HepG2 (cell line): ENCODE results near the gene YTHDF1. TPM values are rescaled to one million over a fixed set of nuclear protein-coding genes. Genes with fewer than 3 reads are reported as not detected.

Source experiments
- GATAD1 ChIP-seq: IDR thresholded peaks from 2 replicates; pipeline ENCODE4 v1.6.1; 2016; ENCODE audit warnings: missing genetic modification reagents, missing compliant biosample characterization
- KLF6 ChIP-seq: IDR thresholded peaks from 2 replicates; pipeline ENCODE4 v1.8.0; 2016; ENCODE audit warnings: missing biosample characterization, missing genetic modification reagents
- NFIC ChIP-seq: IDR thresholded peaks from 2 replicates; pipeline ENCODE4 v1.6.1; 2012; ENCODE audit warnings: mild to moderate bottlenecking, low read length, inconsistent platforms
- RFX1 ChIP-seq: fragments of 450-650 bp; IDR thresholded peaks from 2 replicates; pipeline ENCODE4 v1.6.1; 2017
- SIN3A ChIP-seq: IDR thresholded peaks from 2 replicates; pipeline ENCODE4 v1.6.1; 2011; ENCODE audit warnings: low read depth, mild to moderate bottlenecking, control low read depth, low read length, borderline replicate concordance
- SOX13 ChIP-seq, 3 experiments: fragments of 450-650 bp in 1 of 3; sonication (generic) in 1 of 3; formaldehyde crosslinking in 1 of 3; IDR thresholded peaks in 2 of 3; conservative IDR thresholded peaks in 1 of 3; 2 replicates each; pipeline versions ENCODE4 v1.5.0 to v1.6.1; 2016 to 2020; ENCODE audit warnings: antibody characterized with exemption in 1 of 3, mild to moderate bottlenecking in 1 of 3, missing compliant biosample characterization in 1 of 3, missing genetic modification reagents in 1 of 3, moderate library complexity in 1 of 3
- ZBTB20 ChIP-seq: sonication (generic); formaldehyde crosslinking; IDR thresholded peaks from 2 replicates; pipeline ENCODE4 v1.8.1; 2023; ENCODE audit warnings: missing genetic modification reagents, low read depth, mild to moderate bottlenecking, borderline replicate concordance
- ZBTB25 ChIP-seq: IDR thresholded peaks from 2 replicates; pipeline ENCODE4 v1.6.1; 2018; ENCODE audit warnings: missing genetic modification reagents
- ZBTB42 ChIP-seq: sonication (generic); formaldehyde crosslinking; IDR thresholded peaks from 2 replicates; pipeline ENCODE4 v1.5.0; 2020; ENCODE audit warnings: mild to moderate bottlenecking, missing genetic modification reagents
- ZFP1 ChIP-seq: IDR thresholded peaks from 2 replicates; pipeline ENCODE4 v1.6.1; 2016
- ZNF550 ChIP-seq: sonication (generic); formaldehyde crosslinking; IDR thresholded peaks from 2 replicates; pipeline ENCODE4 v1.4.0; 2020; ENCODE audit warnings: mild to moderate bottlenecking, missing genetic modification reagents, borderline replicate concordance
- ZNF562 ChIP-seq: sonication (generic); formaldehyde crosslinking; IDR thresholded peaks from 2 replicates; pipeline ENCODE4 v1.8.0; 2022; ENCODE audit warnings: missing genetic modification reagents, borderline replicate concordance
- ZNF609 ChIP-seq: sonication (generic); formaldehyde crosslinking; IDR thresholded peaks from 2 replicates; pipeline ENCODE4 v1.4.0; 2020; ENCODE audit warnings: mild to moderate bottlenecking, missing genetic modification reagents, borderline replicate concordance
- ZNF614 ChIP-seq: IDR thresholded peaks from 2 replicates; pipeline ENCODE4 v1.6.1; 2018; ENCODE audit warnings: missing biosample characterization, missing genetic modification reagents, inconsistent platforms, borderline replicate concordance
- ZNF660 ChIP-seq: sonication (generic); formaldehyde crosslinking; IDR thresholded peaks from 2 replicates; pipeline ENCODE4 v1.5.1; 2020; ENCODE audit warnings: mild to moderate bottlenecking, low read depth, missing genetic modification reagents, borderline replicate concordance
- ZNF7 ChIP-seq: IDR thresholded peaks from 2 replicates; pipeline ENCODE4 v1.6.1; 2016; ENCODE audit warnings: missing biosample characterization, missing genetic modification reagents
- polyA plus RNA-seq, 8 experiments: library from polyadenylated mRNA; depleted of rRNA in 3 of 8; stranded (reverse) in 7 of 8; unstranded in 1 of 8; fragments of >200 nt; fragmentation: Illumina TruSeq in 4 of 8; extraction: Trizol in 4 of 8; gene quantifications; 2 replicates each; pipeline versions ENCODE4 v1.2.1 to v1.2.3, GENCODE V29; 2011 to 2016; ENCODE audit warnings: low read depth in 4 of 8, missing spikeins in 1 of 8, mixed read lengths in 1 of 8; ENCODE audit not compliant: insufficient read depth in 1 of 8
- total RNA-seq, 5 experiments: library from RNA; depleted of rRNA; stranded (reverse); fragments of >200 nt; fragmentation: Illumina TruSeq; extraction: Trizol; gene quantifications; 2 replicates each; pipeline ENCODE4 v1.2.3, GENCODE V29; 2016; ENCODE audit warnings: low read depth in 1 of 5
- TF ChIP-seq, protein P1 (sequence below): sonication (generic); formaldehyde crosslinking; IDR thresholded peaks from 2 replicates; pipeline ENCODE4 v1.5.1; 2020; ENCODE audit warnings: missing genetic modification reagents, mild to moderate bottlenecking, borderline replicate concordance
- TF ChIP-seq, protein P2 (sequence below): sonication (generic); formaldehyde crosslinking; conservative IDR thresholded peaks from 2 replicates; pipeline ENCODE4 v1.8.0; 2022; ENCODE audit warnings: mild to moderate bottlenecking, moderate library complexity, missing genetic modification reagents

YTHDF1 gene
- total and polyA plus RNA-seq, 2 of the 13 experiments (the other 11 are each of a cell fraction or from before 2014, with no cell fraction given), result 34.5 to 37.7 TPM

DNA sequence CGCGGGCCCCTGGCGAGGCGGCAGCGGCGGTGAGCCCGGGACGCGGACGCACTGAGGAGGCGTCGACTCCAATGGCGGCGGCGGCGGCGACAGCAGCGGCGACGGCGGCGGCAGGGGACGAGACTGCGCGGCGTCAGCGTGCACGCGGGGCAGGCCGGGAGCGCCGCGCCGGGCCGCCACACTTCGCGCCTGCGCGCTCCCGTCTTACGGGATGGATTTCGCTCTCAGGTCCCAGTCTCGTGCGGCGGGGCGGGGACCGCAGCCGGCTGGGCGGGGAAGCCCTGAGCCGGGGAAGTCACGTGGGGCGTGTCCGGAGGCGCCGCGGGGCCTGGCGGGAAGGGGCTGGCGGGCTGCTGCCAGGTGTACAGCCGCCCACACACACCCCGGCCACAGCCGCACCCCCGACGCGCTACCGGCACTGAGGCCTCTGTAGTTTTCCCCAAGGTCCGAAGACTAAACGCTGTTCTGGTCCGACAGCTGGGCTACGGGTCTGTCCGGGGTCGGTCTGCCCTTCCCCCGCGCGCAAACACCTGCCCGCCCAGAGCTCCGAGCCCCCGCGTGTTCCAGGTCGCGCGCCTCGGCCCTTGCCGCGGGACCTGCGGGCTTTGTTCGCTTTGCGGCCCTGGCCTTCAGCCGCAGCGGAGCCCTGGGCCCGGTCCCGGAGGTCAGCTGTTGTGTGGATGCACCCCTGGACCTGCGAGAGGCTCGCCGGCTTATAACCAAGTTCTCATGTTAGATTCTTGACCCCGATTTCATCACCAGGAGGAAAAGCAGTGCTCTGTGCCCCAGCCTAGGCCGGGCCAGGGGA, at the start of gene YTHDF1 (continued):
- TF ChIP-seq, protein P1, sequence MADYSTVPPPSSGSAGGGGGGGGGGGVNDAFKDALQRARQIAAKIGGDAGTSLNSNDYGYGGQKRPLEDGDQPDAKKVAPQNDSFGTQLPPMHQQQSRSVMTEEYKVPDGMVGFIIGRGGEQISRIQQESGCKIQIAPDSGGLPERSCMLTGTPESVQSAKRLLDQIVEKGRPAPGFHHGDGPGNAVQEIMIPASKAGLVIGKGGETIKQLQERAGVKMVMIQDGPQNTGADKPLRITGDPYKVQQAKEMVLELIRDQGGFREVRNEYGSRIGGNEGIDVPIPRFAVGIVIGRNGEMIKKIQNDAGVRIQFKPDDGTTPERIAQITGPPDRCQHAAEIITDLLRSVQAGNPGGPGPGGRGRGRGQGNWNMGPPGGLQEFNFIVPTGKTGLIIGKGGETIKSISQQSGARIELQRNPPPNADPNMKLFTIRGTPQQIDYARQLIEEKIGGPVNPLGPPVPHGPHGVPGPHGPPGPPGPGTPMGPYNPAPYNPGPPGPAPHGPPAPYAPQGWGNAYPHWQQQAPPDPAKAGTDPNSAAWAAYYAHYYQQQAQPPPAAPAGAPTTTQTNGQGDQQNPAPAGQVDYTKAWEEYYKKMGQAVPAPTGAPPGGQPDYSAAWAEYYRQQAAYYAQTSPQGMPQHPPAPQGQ, result 0 out of 2 replicates have a peak, but pooled peaks have one; percentile 44
- TF ChIP-seq SOX13 (IDR thresholded peaks at IDR 0.05) (peak; percentile 28; the same call in 1 of the 2 replicates), SOX13 (CRISPR knock-in tag; conservative IDR thresholded peaks at IDR 0.05 in 1 of 2, IDR thresholded peaks at IDR 0.05 in 1 of 2) (peak in 1 of 2 experiments; percentile 64; a peak in 1 of 4 replicates), ZNF614 (CRISPR knock-in tag) (peak; percentile 93), SIN3A (no peak), ZNF7 (CRISPR knock-in tag) (peak; percentile 44; the same call in 1 of the 2 replicates), ZBTB25 (peak; percentile 90; the same call in 1 of the 2 replicates), ZBTB42 (CRISPR knock-in tag) (0 out of 2 replicates have a peak, but pooled peaks have one; percentile 51), ZNF660 (CRISPR knock-in tag) (0 out of 2 replicates have a peak, but pooled peaks have one; percentile 58), ZBTB20 (CRISPR knock-in tag) (peak; percentile 89; the same call in 1 of the 2 replicates), ZNF609 (CRISPR knock-in tag) (peak; percentile 86), KLF6 (CRISPR knock-in tag) (peak; percentile 89; the same call in 1 of the 2 replicates), GATAD1 (CRISPR knock-in tag) (peak; percentile 86), ZNF562 (CRISPR knock-in tag) (no peak), ZFP1 (no peak; the same call in 1 of the 2 replicates), RFX1 (no peak), NFIC (no peak), ZNF550 (no peak; the same call in 1 of the 2 replicates)
- TF ChIP-seq, protein P2, sequence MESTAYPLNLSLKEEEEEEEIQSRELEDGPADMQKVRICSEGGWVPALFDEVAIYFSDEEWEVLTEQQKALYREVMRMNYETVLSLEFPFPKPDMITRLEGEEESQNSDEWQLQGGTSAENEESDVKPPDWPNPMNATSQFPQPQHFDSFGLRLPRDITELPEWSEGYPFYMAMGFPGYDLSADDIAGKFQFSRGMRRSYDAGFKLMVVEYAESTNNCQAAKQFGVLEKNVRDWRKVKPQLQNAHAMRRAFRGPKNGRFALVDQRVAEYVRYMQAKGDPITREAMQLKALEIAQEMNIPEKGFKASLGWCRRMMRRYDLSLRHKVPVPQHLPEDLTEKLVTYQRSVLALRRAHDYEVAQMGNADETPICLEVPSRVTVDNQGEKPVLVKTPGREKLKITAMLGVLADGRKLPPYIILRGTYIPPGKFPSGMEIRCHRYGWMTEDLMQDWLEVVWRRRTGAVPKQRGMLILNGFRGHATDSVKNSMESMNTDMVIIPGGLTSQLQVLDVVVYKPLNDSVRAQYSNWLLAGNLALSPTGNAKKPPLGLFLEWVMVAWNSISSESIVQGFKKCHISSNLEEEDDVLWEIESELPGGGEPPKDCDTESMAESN (CRISPR knock-in tag), result peak; percentile 93
